HG03108 (cell line): ENCODE results near the gene KIF1B.

Source experiments
- ATAC-seq: cut with Tn5 transposase; IDR thresholded peaks from one replicate; pipeline ENCODE4 v1.9.1; 2021; ENCODE audit warnings: moderate library complexity; ENCODE audit not compliant: unreplicated experiment

KIF1B gene

GRCh38 chr1:10280439-10281350 lies 70.3 kb downstream of the KIF1B start:
- ATAC-seq: no peak

- peak; percentile 57 for ATAC-seq
Measured at GRCh38 chr1:10283318-10283984, 73.1 kb downstream of the KIF1B start.

- no peak for ATAC-seq
Measured at GRCh38 chr1:10286244-10286643, 75.9 kb downstream of the KIF1B start.

GRCh38 chr1:10287023-10287645 lies 76.8 kb downstream of the KIF1B start:
- no peak for ATAC-seq

GRCh38 chr1:10288029-10288615 lies 77.8 kb downstream of the KIF1B start:
- ATAC-seq: no peak

GRCh38 chr1:10291705-10292104 lies 81.3 kb downstream of the KIF1B start:
- no peak for ATAC-seq

GRCh38 chr1:10292188-10292587 lies 81.8 kb downstream of the KIF1B start:
- no peak for ATAC-seq

- no peak for ATAC-seq
Measured at GRCh38 chr1:10295481-10296085, 85.2 kb downstream of the KIF1B start.

- ATAC-seq: no peak
Measured at GRCh38 chr1:10299151-10299550, 88.8 kb downstream of the KIF1B start.

GRCh38 chr1:10302416-10302815 lies 92.0 kb downstream of the KIF1B start:
- no peak for ATAC-seq

- no peak for ATAC-seq
Measured at GRCh38 chr1:10304295-10304694, 93.9 kb downstream of the KIF1B start.

GRCh38 chr1:10306435-10306834 lies 96.1 kb downstream of the KIF1B start:
- no peak for ATAC-seq

GRCh38 chr1:10308001-10308400 lies 97.6 kb downstream of the KIF1B start:
- ATAC-seq: no peak

- no peak for ATAC-seq
Measured at GRCh38 chr1:10309243-10310011, 99.1 kb downstream of the KIF1B start.

GRCh38 chr1:10316752-10317151 lies 106.4 kb downstream of the KIF1B start:
- ATAC-seq: no peak

GRCh38 chr1:10319750-10320149 lies 109.4 kb downstream of the KIF1B start:
- ATAC-seq: no peak

- no peak for ATAC-seq
Measured at GRCh38 chr1:10320336-10320735, 110.0 kb downstream of the KIF1B start.

GRCh38 chr1:10322821-10323220 lies 112.5 kb downstream of the KIF1B start:
- no peak for ATAC-seq

GRCh38 chr1:10324627-10325026 lies 114.3 kb downstream of the KIF1B start:
- ATAC-seq: no peak

- ATAC-seq: no peak
Measured at GRCh38 chr1:10325521-10325920, 115.2 kb downstream of the KIF1B start.
